Large intestine (tissue), 3 donors: ENCODE data around the gene ANKEF1. TPM values are rescaled to one million over a fixed set of nuclear protein-coding genes. Genes with fewer than 3 reads are reported as not detected.
A peak's percentile ranks its signal among the peaks of the same experiment; 100 is the strongest.

Experiments used
- DNase-seq, 2 donors: peaks; one replicate each; pipeline versions ENCODE4 v3.0.0 to v3.0.0-alpha.2; 2013
- H3K27ac ChIP-seq: one replicate; pipeline ENCODE4 v1.5.1; 2013; ENCODE audit warnings: low read length
- H3K27me3 ChIP-seq: 2 replicates; pipeline ENCODE4 v1.6.1; 2013; ENCODE audit warnings: low read length; ENCODE audit not compliant: control insufficient read depth, insufficient read depth
- H3K36me3 ChIP-seq: 2 replicates; pipeline ENCODE4 v1.6.1; 2013; ENCODE audit warnings: low read length; ENCODE audit not compliant: control insufficient read depth, insufficient read depth
- H3K4me1 ChIP-seq: one replicate; pipeline ENCODE4 v1.6.1; 2013; ENCODE audit warnings: low read length; ENCODE audit not compliant: control insufficient read depth, insufficient read depth
- H3K4me3 ChIP-seq: one replicate; pipeline ENCODE4 v1.5.1; 2013; ENCODE audit warnings: low read length
- H3K9me3 ChIP-seq: one replicate; pipeline ENCODE4 v1.6.1; 2013; ENCODE audit warnings: mild to moderate bottlenecking, low read depth, low read length, moderate library complexity; ENCODE audit not compliant: control insufficient read depth
- WGBS: methylation state at CpG from one replicate; pipeline ENCODE4 v1.1.5; 2013; ENCODE audit warnings: low lambda C conversion rate; ENCODE audit not compliant: insufficient coverage; 5-methylcytosine and 5-hydroxymethylcytosine counted together
- polyA plus RNA-seq: library from polyadenylated mRNA; unstranded; fragments of 120-200 nt; gene quantifications from one replicate; pipeline ENCODE4 v1.2.1, GENCODE V29; 2013

The ANKEF1 gene
- polyA plus RNA-seq, 1 donor, result 6.9 TPM

DNA sequence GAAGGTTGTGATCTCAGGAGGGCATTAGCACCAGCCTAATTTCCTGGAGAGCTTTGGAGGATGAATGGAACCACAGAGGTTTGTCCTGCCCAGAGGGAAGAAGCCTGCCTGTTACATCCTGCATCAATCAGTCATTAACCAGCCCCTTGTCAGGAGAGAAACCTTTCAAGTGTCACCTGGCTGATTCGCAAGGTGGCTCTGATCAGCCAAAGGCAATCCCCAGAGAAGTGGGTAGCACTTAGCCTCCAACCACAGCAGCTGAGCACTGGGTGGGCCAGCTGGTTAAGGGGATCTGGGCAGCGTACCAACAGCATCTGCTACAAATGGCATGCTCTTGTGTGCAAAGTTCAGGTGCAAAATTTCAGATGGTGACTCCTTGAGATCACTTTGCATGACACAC lies 26.9 kb downstream of the ANKEF1 start:
- peaks cover 3% of the 10 kb centered on the region for H3K36me3 ChIP-seq
- no peaks in the 10 kb centered on the region for H3K9me3 ChIP-seq
- no peaks in the 10 kb centered on the region for H3K27me3 ChIP-seq
- H3K4me3 ChIP-seq, result no peak overlapping the region
- no peak for DNase-seq
- no CpG with 5 or more reads among the region's 2 CpGs for WGBS
- H3K27ac ChIP-seq, result no peak overlapping the region
- H3K4me1 ChIP-seq, result no peaks in the 10 kb centered on the region

DNA sequence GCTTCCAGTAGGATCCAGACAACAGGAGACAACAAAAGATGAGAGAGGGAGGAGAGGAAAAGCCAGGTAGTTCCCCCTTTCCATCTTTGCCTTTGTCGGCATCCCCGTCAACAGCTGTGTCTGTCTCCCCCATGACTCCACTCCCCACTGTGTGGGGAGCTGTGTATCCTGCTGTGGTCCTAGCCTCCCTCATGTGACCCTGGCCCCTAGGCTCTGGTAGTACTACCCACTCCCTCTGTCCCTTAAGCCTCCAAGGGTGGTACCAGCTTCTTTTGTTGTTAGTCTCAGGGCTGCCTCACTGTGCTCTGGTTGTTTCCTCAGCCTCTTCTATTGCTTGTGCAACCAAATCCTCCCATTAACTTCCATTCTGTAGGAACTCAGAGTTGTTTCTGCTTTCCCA lies 28.7 kb downstream of the ANKEF1 start:
- no peaks in the 10 kb centered on the region for H3K27me3 ChIP-seq
- no peak overlapping the region for H3K4me3 ChIP-seq
- H3K4me1 ChIP-seq, result no peaks in the 10 kb centered on the region
- H3K9me3 ChIP-seq, result no peaks in the 10 kb centered on the region
- no peak for DNase-seq
- no peaks in the 10 kb centered on the region for H3K36me3 ChIP-seq
- WGBS, result no CpG with 5 or more reads among the region's 2 CpGs
- no peak overlapping the region for H3K27ac ChIP-seq

DNA sequence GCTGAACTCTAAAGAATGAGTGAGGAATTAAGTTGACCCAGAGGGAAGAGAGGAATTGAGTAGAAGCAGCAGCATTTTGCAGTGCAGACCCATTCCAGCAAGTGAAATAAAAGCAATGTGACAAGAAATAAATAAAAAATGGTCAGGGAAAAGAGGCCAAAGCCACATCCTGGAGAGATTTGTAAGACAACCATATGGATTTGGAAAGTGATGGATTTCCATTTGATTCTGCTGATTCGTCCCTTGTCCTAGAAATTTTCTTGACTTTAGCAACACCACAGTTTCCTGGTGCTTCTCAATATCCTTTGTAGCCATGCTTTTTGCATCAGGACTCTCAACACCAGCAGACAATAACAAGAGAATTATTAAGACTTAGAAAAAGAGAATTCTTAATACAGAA lies 29.8 kb downstream of the ANKEF1 start:
- Histone ChIP-seq H3K36me3 (no peaks in the 10 kb centered on the region), H3K27ac (no peak overlapping the region), H3K4me3 (no peak overlapping the region), H3K9me3 (no peaks in the 10 kb centered on the region), H3K27me3 (no peaks in the 10 kb centered on the region), H3K4me1 (no peaks in the 10 kb centered on the region)
- DNase-seq, result no peak
- WGBS, result no CpG with 5 or more reads among the region's 1 CpG

DNA sequence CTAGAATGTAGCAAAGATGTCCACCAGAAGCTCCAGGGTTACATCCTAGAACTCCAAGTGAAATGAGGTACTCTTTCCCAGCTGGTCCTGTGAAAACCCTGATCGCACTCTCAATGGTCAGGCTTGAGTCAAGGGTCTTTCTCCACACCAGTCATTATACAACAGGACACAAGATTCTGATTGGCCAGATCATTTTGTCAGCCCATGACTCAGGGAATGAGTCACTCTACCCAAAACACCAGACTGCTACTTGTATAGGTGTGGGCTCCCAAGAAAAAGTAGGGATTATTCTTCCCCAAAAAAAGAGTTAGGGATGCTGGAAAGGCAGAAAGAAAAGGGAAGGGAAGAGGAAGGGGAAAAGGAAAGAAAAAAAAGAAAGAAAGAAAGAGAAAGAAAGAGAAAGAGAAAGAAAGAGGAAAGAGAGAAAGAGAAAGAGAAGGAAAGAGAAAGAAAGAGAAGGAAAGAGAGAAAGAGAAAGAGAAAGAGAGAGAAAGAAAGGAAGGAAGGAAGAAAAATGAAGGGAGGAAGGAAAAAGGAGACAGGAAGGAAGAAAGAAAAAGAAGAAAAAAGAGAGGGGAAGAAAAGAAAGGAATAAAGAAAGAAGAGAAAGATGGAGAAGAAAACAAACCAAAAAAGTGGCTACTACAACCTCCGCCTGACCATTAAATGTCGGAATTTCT lies 30.5 kb downstream of the ANKEF1 start:
- 100% methylated on average over 1 of the region's 3 CpGs for WGBS
- H3K4me3 ChIP-seq, result no peak overlapping the region
- H3K36me3 ChIP-seq, result no peaks in the 10 kb centered on the region
- H3K9me3 ChIP-seq, result no peaks in the 10 kb centered on the region
- no peak overlapping the region for H3K27ac ChIP-seq
- no peak for DNase-seq
- H3K27me3 ChIP-seq, result no peaks in the 10 kb centered on the region
- no peaks in the 10 kb centered on the region for H3K4me1 ChIP-seq

GRCh38 chr20:10067321-10067720 lies 32.5 kb downstream of the ANKEF1 start:
- no peak overlapping the region for H3K4me3 ChIP-seq
- 79% methylated on average over 2 of the region's 2 CpGs for WGBS
- DNase-seq, result no peak
- no peaks in the 10 kb centered on the region for H3K9me3 ChIP-seq
- H3K27me3 ChIP-seq, result no peaks in the 10 kb centered on the region
- no peak overlapping the region for H3K27ac ChIP-seq
- no peaks in the 10 kb centered on the region for H3K4me1 ChIP-seq
- no peaks in the 10 kb centered on the region for H3K36me3 ChIP-seq

- Histone ChIP-seq H3K4me1 (no peaks in the 10 kb centered on the region), H3K36me3 (no peaks in the 10 kb centered on the region), H3K9me3 (no peaks in the 10 kb centered on the region), H3K4me3 (no peak overlapping the region), H3K27me3 (no peaks in the 10 kb centered on the region), H3K27ac (no peak overlapping the region)
- 70% methylated on average over 2 of the region's 2 CpGs for WGBS
- no peak for DNase-seq
Measured at GRCh38 chr20:10074513-10074912, 39.7 kb downstream of the ANKEF1 start.

DNA sequence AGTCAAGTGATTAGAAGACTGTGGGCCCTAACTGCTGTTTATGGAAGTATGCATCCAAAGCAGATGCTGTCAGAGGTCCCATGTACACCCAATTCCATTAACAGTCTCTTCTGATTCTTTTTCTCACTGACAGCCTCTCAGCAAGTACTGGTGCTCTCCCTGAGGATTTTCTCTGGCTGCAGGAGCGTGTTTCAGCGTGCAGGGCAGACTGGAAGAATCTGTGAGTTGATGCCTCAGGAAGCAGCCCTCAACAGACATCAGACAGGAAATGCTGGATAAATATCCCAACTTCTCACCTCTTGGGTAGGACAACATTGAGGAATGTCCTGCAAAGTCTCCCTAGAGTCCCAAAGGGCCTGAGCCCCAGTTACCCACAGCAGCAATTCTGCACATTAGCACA lies 40.8 kb downstream of the ANKEF1 start:
- Histone ChIP-seq H3K36me3 (no peaks in the 10 kb centered on the region), H3K9me3 (no peaks in the 10 kb centered on the region), H3K27ac (no peak overlapping the region), H3K27me3 (no peaks in the 10 kb centered on the region), H3K4me3 (no peak overlapping the region), H3K4me1 (no peaks in the 10 kb centered on the region)
- no peak for DNase-seq
- WGBS, result no CpG with 5 or more reads among the region's 2 CpGs

DNA sequence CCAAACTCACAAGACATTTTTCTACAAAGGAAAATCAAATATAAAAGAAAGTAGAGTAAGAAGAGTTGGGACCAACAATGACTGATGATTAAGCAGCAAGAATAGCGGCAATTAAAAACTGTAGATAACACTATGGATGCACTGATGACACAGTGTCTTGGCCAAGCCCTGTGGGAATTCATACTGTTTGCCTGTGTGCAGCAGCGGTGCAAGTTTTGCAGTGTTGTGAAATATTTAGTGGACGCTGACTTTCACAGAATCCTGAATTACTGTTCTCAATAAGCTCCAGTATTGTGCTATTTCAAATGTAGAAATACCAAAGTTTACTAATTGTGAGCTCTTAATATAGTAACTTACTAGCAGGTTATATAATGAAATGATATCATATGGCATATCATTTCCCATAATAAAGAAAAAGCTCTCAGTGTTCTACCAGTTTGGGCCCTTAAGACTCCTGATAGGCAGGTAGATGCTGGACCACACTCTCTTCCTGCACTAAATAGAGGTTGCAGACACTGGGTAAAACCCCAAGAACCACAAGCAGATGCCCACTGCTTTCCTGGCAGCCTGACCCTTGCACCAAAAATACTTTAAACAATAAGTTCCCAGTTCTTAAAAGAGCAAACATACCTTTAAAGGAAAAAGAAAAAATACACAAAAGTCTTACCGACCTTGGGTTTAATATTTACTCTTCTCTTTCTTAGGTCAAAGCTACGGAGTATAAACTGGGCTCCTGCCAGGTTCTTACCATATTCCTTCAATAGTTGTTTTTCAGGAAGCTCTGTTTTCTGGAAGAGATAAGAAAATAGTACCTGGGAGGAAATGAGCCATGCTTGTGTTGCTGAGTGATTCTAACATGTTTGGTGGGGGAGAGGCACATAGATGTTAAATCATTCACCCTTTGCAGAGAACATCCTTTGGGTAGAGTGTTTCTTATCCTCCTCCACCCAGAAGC lies 41.6 kb downstream of the ANKEF1 start:
- no peaks in the 10 kb centered on the region for H3K36me3 ChIP-seq
- H3K27me3 ChIP-seq, result no peaks in the 10 kb centered on the region
- H3K4me3 ChIP-seq, result no peak overlapping the region
- H3K9me3 ChIP-seq, result no peaks in the 10 kb centered on the region
- no CpG with 5 or more reads among the region's 5 CpGs for WGBS
- no peak for DNase-seq
- H3K4me1 ChIP-seq, result no peaks in the 10 kb centered on the region
- H3K27ac ChIP-seq, result no peak overlapping the region

DNA sequence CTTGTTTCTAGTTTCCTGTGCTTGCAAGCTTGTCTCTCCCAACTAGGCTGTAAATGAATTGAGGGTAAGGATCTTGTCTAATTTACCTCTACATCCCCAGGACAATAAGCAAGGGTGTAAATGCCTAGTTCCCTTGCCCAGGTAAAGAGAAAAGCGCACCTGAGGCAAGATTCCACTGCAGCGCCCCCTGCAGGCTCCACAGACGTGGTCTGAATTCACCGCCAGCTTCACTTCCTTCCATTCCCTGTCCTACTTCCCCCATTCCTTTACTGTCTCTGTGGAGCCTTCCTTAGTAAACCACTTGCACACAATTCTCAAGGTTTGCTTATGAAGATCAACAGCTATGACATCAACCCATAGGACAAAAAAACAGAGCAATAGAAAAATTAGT lies 42.3 kb downstream of the ANKEF1 start:
- Histone ChIP-seq H3K27ac (no peak overlapping the region), H3K27me3 (no peaks in the 10 kb centered on the region), H3K36me3 (no peaks in the 10 kb centered on the region), H3K9me3 (no peaks in the 10 kb centered on the region), H3K4me1 (no peaks in the 10 kb centered on the region), H3K4me3 (no peak overlapping the region)
- peak in 1 of 2 donors; percentile 3 for DNase-seq
- WGBS, result 80% methylated on average over 1 of the region's 4 CpGs

- no peaks in the 10 kb centered on the region for H3K36me3 ChIP-seq
- H3K27me3 ChIP-seq, result no peaks in the 10 kb centered on the region
- no peak overlapping the region for H3K27ac ChIP-seq
- WGBS, result 100% methylated on average over 1 of the region's 2 CpGs
- no peaks in the 10 kb centered on the region for H3K9me3 ChIP-seq
- DNase-seq, result no peak
- H3K4me1 ChIP-seq, result no peaks in the 10 kb centered on the region
- H3K4me3 ChIP-seq, result no peak overlapping the region
Measured at GRCh38 chr20:10077886-10078285, 43.1 kb downstream of the ANKEF1 start.
